Kidney epithelial cell (primary cell): ENCODE results near the gene MYO3A. TPM values are rescaled to one million over a fixed set of nuclear protein-coding genes. Genes with fewer than 3 reads are reported as not detected.

Experiments used
- DNase-seq: peaks from one replicate; pipeline ENCODE4 v3.0.0-alpha.2; 2010; ENCODE audit warnings: low read depth
- H3K27me3 ChIP-seq: 2 replicates; pipeline ENCODE4 v1.6.0; 2011; ENCODE audit warnings: low read length; ENCODE audit not compliant: control insufficient read depth, insufficient read depth
- H3K36me3 ChIP-seq: 2 replicates; pipeline ENCODE4 v1.5.1; 2011; ENCODE audit warnings: low read length; ENCODE audit not compliant: control insufficient read depth, insufficient read depth
- H3K4me3 ChIP-seq: 2 replicates; pipeline ENCODE4 v1.5.1; 2011; ENCODE audit warnings: low read depth, mild to moderate bottlenecking, control low read depth, low read length
- total RNA-seq: library from RNA; depleted of rRNA; stranded (reverse); fragments of >200 nt; gene quantifications from 2 replicates; pipeline ENCODE4 v1.2.3, GENCODE V29; 2015
- TF ChIP-seq, protein P1 (sequence below): IDR thresholded peaks from 2 replicates; pipeline ENCODE4 v1.5.1; 2011; ENCODE audit warnings: mild to moderate bottlenecking, moderate library complexity, low read length, control low read depth, inconsistent platforms; ENCODE audit not compliant: insufficient read depth, poor library complexity, severe bottlenecking

The MYO3A gene
- total RNA-seq, 1 donor from 2014 or later: 2.3 TPM

DNA sequence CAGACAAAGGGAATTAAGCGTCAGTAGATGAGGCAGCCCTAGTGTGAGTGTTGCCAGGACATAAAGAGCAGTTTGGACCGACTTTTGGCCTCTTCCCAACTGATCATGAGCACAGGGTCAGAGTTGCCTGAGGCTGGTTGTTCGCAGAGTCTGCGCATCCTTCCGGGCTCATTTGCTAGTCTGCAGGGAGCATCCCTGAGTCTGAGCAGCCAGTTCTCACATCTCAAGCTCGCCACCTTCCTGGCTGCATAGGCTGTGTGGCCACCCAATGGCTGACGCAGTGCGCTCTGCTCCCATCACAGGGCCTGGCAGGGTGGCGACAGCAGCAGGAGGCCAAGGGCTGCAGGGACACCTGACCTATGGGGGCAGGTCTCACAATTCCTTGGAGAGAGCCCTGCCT is 287.5 kb downstream of the MYO3A start:
- no peaks in the 10 kb centered on the region for H3K36me3 ChIP-seq
- TF ChIP-seq, protein P1, sequence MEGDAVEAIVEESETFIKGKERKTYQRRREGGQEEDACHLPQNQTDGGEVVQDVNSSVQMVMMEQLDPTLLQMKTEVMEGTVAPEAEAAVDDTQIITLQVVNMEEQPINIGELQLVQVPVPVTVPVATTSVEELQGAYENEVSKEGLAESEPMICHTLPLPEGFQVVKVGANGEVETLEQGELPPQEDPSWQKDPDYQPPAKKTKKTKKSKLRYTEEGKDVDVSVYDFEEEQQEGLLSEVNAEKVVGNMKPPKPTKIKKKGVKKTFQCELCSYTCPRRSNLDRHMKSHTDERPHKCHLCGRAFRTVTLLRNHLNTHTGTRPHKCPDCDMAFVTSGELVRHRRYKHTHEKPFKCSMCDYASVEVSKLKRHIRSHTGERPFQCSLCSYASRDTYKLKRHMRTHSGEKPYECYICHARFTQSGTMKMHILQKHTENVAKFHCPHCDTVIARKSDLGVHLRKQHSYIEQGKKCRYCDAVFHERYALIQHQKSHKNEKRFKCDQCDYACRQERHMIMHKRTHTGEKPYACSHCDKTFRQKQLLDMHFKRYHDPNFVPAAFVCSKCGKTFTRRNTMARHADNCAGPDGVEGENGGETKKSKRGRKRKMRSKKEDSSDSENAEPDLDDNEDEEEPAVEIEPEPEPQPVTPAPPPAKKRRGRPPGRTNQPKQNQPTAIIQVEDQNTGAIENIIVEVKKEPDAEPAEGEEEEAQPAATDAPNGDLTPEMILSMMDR: no peak
- no peak overlapping the region for H3K4me3 ChIP-seq
- H3K27me3 ChIP-seq: peaks cover 47% of the 10 kb centered on the region
- DNase-seq: no peak

DNA sequence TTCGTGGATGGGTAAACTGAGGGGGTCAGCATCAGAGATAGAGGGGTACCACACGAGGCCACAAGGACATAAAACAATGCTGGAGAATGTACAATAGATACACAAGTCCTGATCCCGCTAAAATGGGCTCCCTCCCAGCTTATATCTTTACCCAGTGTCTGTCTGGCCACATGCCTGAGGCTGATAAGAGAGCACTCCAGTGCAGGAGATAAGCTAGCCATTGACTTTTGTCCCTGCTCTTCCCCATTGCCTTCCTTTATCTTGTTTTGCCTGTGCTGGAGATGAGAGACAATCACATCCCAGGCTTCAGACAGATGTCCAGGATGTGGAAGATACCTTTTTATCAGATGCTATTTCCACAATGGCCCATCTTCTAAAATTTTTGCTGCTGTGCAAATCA is 288.5 kb downstream of the MYO3A start:
- Histone ChIP-seq H3K27me3 (peaks cover 37% of the 10 kb centered on the region), H3K36me3 (no peaks in the 10 kb centered on the region), H3K4me3 (no peak overlapping the region)
- DNase-seq: no peak
- TF ChIP-seq, protein P1: no peak

DNA sequence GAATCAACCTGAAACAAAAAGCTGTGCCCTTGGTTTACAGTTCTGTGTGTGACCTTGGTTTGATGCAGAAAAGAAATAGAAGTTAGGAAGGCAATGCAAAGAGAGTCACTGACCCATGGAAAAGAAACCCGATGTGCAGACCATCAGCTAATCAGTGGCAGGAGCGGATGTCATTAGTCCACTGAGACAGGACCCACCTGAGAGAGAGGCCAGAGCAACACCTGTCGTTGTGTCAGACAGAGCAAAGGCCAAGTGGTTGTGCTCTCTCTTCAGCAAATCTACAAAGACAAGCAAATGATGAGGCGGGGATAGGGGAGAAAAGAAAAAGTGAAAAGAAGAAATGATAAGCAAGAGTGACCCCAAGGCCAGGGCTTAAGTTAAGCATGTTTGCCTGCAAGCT is 291.3 kb downstream of the MYO3A start:
- H3K36me3 ChIP-seq: no peaks in the 10 kb centered on the region
- TF ChIP-seq, protein P1: no peak
- peaks cover 18% of the 10 kb centered on the region for H3K27me3 ChIP-seq
- no peak for DNase-seq
- H3K4me3 ChIP-seq: no peak overlapping the region

DNA sequence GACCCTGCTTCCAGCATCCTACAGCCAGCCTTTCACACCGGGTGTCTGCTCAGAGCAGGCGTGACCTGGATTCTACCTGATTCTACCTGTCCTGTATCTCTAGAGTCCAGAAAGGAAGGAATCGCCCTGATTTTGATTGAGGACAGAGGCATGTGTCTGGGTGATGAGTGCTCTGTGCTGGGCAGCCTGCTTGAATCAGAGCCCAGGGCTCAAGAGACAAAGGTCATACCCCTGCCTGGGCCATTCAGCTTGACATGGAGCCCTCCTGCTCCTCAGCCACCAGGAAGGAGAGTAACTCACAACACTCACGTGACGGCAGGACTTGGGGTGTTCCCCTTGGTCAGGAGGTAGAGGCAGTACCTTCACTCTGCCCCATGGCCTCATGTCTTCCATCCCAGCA is 293.8 kb downstream of the MYO3A start:
- Histone ChIP-seq H3K27me3 (peaks cover 4% of the 10 kb centered on the region), H3K4me3 (no peak overlapping the region), H3K36me3 (no peaks in the 10 kb centered on the region)
- TF ChIP-seq, protein P1: no peak
- DNase-seq: no peak

DNA sequence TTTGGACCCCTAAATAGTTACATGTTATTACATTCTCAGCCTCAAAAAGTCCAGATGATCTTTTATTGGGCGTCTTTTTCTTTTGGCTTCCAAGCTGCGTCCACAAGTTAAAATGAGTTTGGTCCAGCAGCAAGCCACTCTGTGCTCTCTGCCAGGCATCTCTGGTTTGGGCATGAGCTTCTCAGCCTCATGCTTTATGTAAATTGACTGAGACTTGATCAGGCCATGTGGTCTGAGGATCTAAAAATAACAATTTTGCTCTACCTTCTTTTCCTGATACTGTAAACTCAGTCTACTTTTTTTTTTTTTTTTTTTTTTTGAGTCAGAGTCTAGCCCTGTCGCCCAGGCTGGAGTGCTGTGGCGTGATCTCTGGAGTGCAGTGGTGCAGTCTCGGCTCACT is 298.1 kb downstream of the MYO3A start:
- Histone ChIP-seq H3K36me3 (no peaks in the 10 kb centered on the region), H3K4me3 (no peak overlapping the region), H3K27me3 (no peaks in the 10 kb centered on the region)
- no peak for DNase-seq
- TF ChIP-seq, protein P1: no peak

DNA sequence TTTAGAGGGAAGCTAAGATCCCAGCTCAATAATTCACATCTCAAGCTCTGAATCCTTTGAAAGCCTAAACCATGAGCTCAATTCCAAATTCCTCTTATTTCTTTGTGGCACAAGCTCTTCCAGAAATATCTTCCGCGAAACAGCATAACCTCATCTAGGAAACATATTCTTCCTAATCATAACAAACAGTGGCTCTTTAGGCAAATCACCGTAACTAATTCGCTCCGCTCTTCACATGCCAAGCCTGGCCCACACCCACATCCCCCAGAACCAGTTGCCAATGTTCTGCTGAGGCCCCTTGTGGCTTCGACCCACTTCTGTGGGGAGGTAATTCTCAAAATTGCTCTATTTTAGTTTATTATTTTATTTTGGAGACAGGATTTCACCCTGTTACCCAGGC is 301.7 kb downstream of the MYO3A start:
- TF ChIP-seq, protein P1: no peak
- DNase-seq: no peak
- Histone ChIP-seq H3K27me3 (no peaks in the 10 kb centered on the region), H3K36me3 (no peaks in the 10 kb centered on the region), H3K4me3 (no peak overlapping the region)
